GM18861 (cell line): ENCODE measurements around the gene TNIP1.

ENCODE experiments used
- ATAC-seq: cut with Tn5 transposase; IDR thresholded peaks from one replicate; pipeline ENCODE4 v1.9.1; 2021; ENCODE audit not compliant: unreplicated experiment

Gene TNIP1

DNA sequence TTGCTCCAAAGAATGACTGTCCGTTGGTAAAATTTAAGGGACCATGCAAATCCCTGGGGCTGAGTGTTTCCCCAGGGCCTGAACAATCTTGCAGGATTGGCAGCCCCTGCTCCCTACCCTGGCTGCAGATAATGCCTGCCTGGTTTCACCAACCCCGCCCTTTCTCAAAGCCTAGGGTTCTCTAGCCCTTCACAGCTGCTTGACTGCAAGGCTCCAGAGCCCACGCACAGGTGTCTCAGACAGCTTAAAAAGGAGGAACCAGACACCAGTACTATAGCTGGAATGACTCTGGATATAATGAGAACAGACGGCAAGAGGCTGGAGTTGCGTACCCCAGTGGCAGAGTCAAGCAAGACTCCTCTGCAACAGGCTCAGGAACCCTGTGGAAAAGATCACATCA is 25.2 kb upstream of the TNIP1 start:
- no peak for ATAC-seq

- no peak for ATAC-seq
Measured at GRCh38 chr5:151105561-151105960, 24.7 kb upstream of the TNIP1 start.

DNA sequence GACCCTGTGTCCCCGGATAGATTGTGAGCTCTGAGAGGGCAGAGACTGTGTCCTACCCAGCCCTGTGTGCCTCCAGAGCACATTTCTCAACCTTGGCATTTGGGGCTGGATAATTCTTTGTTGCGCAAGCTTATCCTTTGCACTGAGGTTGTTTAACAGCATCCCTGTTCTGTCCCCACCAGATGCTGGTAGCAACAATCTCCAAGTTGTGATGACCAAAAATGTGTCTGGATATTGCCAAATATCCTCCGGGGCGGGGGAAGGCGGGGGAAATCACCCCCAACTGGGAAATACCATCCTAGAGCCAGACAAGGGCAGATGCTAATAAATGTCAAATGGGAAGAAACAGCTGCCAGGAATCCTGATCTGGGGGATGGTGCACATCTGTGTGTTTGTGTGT is 24.0 kb upstream of the TNIP1 start:
- ATAC-seq = no peak

DNA sequence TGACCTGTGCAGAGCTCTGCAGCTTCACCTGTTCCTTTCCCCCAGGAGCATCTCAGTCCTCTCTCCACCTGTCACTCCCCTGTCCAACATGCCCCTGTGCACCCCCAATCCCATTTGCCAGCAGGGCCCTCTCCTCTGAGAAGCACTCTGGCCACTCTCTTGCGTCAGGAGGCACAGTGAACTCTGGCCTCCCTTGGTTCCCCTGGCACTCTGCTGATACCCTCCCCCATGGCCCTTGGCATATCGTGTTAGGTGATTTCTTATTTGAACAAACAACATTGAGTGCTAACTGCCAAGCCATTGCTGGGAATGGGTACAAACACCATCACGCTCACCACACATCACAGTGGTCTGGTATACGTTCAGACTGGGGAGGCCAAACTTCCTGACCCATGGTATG is 20.9 kb upstream of the TNIP1 start:
- ATAC-seq = no peak

- ATAC-seq = no peak
Measured at GRCh38 chr5:151101151-151101550, 20.3 kb upstream of the TNIP1 start.

DNA sequence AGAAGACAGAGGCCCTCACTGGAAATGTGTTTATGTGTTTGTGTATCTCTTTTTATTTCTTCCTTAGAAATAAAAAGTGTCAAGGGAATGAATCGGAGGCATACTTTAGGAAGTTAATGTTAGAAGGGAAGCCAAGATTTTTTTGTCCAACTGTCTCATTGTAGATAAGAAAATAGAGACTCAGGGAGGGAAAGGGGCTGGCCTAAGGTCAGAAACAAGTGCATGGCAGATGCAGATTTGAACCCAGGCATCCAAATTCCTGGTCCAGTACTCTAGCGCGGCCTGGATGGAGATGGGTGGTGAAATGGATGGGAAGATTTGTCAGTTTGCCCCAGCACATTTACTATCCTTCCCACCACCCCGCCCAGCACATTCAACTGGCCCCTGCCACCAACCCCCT is 19.8 kb upstream of the TNIP1 start:
- ATAC-seq = no peak

DNA sequence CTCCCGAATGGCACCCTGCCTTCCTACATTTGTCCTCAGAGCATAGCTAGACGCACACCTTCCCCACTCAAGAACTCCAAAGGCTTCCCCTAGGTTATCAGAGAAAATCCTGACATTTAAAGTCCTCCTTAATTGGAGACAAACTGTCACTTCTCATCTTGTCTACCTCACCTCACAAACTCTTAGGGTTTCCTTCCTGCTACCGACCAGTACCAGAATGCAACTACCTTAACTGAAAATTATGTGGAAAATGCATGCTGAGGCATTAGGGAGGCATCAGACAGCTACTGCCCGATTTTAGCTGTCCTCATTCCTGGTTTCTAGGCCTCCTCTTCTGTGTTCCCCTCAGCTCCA is 17.9 kb upstream of the TNIP1 start:
- no peak for ATAC-seq

DNA sequence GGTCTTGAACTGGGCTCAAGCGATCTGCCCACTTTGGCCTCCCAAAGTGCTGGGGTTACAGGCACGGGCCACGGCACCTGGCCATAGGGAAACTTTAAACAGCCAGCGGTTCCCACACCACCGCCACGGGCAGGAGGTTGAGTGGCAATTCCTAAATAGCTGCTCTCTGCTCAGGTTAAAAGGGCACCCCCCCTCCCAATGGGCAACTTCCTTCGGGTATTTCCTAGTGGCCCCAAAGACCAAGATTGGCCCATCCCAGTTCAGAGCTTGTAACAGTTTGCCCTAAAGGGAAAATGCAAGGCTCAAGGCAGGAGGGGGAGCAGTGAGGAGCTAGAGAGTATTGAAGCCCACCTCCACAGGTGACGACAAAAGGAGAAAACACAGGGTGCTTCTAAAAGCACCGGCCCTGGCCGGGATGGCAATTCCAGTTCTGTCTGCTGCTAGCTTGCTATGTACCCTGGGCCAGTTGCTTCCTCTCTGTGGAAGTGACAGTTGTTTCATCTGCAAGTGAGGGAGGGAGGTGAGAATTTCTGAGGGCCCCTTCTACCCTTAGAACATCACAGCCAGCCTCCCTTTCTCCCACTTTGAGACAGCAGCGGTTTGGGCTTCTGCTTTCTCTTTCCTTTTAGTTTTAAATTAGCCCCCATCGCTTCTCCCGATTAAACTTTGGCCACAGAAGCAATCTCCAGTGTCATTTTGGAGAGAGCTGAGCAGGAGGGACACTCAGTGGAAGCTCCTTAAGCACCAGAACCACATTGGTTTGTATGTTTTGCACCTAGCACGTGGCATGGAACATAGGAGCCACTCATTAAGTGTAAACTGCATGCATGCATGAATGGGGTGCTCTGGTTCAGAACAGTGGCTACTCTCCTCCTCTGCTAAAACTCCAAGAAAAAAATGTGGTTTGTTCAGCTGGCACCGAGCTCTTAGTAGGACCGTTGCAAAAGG is 17.3 kb upstream of the TNIP1 start:
- no peak for ATAC-seq

- no peak for ATAC-seq
Measured at GRCh38 chr5:151097061-151097460, 16.2 kb upstream of the TNIP1 start.

GRCh38 chr5:151096001-151096373 is 15.2 kb upstream of the TNIP1 start:
- no peak for ATAC-seq

DNA sequence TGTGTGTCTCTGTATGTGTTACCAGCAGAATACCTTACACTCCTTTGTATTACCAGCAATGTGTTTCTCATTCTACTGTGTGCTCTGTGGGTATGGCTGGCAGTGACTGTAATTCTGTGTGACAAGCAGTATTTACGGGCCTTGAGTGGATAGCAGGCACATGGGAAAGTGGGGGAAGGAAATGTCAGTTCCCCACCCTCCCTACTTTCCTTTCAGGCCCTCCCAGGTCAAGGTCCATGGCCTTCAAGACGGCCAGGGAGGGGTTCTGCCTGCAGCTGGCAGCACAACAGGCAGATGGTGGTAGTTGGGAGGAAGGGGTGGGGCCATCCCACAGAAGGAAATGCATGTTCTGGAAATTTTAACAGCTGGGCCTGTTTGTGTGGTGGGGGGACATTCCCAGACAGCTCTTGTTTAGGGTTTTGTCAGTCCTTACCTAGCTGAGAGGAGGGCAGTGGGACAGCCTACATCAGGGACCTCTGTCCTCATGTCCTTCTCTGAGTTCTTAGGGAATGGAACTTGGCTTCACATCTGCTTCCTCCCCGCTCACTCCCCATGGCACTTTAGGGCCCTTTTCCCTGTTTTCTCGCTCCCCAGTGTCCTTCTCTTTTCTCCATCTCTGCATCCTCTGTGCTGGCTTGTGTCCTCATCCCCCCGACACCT is 14.6 kb upstream of the TNIP1 start:
- no peak for ATAC-seq

GRCh38 chr5:151094852-151095245 is 14.0 kb upstream of the TNIP1 start:
- no peak for ATAC-seq

- ATAC-seq = peak; percentile 80
Measured at GRCh38 chr5:151094030-151094851, 13.4 kb upstream of the TNIP1 start.

DNA sequence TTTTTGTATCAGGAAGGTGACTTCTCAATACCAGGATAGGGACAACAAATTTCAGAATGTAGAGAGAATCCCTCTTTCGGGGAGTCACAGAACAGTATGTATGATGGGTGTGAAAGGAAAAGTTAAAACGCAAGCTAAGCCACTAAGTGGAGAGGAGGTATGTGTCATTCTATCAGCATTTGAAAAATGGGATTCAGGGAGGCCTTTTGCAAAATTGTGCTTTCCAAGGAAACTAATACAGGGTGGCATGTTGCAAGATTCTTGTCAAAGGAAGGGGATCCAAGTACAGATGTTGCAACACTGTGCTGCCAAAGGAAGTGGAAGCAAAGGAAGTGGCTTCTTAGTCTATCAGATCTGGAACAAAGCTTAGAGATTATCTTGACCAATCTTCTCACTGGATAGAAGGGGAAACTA is 12.6 kb upstream of the TNIP1 start:
- ATAC-seq = peak; percentile 3

- ATAC-seq = no peak
Measured at GRCh38 chr5:151092762-151093161, 11.9 kb upstream of the TNIP1 start.

GRCh38 chr5:151089726-151090125 is 8.9 kb upstream of the TNIP1 start:
- ATAC-seq = no peak

- no peak for ATAC-seq
Measured at GRCh38 chr5:151088986-151089385, 8.2 kb upstream of the TNIP1 start.

DNA sequence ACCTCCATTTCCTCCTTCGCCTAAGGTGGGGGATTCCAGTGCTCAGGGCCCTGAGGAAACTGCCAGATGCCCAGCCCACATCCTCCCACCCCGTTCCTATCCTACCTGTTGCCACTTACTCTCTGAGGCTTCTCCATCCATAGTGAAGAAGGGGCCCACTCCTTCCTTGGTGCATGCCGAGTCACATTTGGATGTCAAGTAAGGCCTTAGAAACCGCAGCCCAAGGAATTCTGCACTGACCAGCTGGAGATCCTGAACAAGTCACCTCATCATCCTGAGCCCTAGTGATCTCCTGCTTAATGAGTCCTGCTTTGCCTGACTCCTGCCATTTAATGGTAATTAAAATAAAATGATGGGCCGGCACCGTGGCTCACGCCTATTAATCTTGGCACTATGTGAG is 6.7 kb upstream of the TNIP1 start:
- no peak for ATAC-seq

GRCh38 chr5:151086905-151087360 is 6.1 kb upstream of the TNIP1 start:
- ATAC-seq = peak; percentile 56

DNA sequence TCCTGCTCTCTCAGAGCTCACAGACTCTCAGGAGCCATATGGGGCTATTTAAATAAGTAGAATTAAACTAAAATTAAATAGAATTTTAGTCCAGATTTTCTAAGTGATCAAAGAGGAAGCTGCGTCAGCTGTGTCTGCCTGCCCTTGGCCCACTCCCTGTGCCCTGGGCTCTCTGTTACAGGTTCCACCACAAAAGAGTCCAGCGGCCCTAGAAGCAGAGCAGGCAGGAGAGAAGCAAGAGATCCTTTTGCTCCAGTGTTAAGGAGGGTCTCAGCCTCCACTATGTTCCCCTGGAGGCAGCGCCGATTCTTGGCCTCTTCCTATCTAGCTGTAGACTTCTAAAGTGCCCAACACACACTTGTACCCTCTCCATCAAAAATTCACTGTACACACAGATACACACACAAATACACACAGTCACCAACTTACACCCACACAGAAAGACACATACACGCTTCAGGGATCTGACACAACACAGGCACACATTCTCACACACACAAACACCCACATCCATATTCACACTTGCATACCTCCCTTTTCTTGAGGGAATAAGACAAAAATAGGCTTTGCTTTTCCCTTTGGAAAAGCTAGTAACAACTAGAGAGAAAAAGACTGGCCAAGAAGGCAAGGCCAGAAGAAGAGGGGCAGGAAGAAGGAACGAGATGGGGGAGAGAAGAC is 5.5 kb upstream of the TNIP1 start:
- ATAC-seq = no peak

DNA sequence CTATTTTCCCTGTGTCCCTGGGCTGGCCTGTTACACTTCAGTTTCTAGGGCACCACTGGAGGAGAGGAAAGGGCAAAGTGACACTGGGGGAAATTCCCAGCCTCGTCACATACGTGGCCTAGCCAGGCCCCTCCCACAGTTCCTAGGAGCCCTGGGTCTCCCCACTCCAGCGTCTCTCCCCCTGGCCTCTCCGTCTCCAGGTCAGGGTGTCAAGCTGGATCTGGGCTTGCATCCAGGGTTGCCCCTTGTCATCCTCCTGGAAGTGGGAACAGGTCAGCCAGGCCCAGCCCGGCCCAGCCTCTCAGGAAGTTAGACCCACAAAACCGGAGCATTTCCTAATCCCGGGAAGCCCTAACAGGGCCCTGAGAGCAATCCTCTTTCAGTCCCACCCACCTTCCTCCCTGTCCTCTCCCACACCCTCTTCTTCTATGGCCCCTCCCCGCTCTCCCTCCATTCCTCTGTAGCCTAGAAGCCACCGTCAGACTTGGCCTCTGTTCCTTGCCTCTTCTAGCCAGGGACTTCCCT is 4.7 kb upstream of the TNIP1 start:
- ATAC-seq = no peak
